H1 (cell line): ENCODE data around the gene KCNA10.

Source experiments
- CTCF ChIP-seq, 3 experiments: IDR thresholded peaks; 1 replicate in 2 of 3; 2 replicates in 1 of 3; pipeline versions ENCODE4 v1.5.1 to v1.6.1; 2011; ENCODE audit warnings: low read length in 3 of 3, mild to moderate bottlenecking in 3 of 3, inconsistent platforms in 2 of 3, low read depth in 1 of 3, moderate library complexity in 1 of 3; ENCODE audit not compliant: insufficient read depth in 1 of 3; ENCODE audit errors: control extremely low read depth in 1 of 3
- GABPA ChIP-seq: IDR thresholded peaks from 2 replicates; pipeline ENCODE4 v1.6.1; 2011; ENCODE audit warnings: mild to moderate bottlenecking, low read length, moderate library complexity, borderline replicate concordance; ENCODE audit not compliant: insufficient read depth
- GTF2F1 ChIP-seq: IDR thresholded peaks from 2 replicates; pipeline ENCODE4 v1.6.1; 2012; ENCODE audit warnings: low read depth, low read length, improper control_type of control experiment, borderline replicate concordance
- JUN ChIP-seq: IDR thresholded peaks from 2 replicates; pipeline ENCODE4 v1.6.1; 2011; ENCODE audit warnings: low read depth, mild to moderate bottlenecking, improper control_type of control experiment, low read length
- POLR2A ChIP-seq, 2 experiments: IDR thresholded peaks; 1 replicate in 1 of 2; 2 replicates in 1 of 2; pipeline ENCODE4 v1.6.1; 2011; ENCODE audit warnings: low read depth in 2 of 2, low read length in 2 of 2, mild to moderate bottlenecking in 2 of 2; ENCODE audit errors: control extremely low read depth in 1 of 2
- POU5F1 ChIP-seq: IDR thresholded peaks from 2 replicates; pipeline ENCODE4 v1.6.1; 2011; ENCODE audit warnings: low read depth, mild to moderate bottlenecking, low read length, moderate library complexity
- RAD21 ChIP-seq, 2 experiments: IDR thresholded peaks in 1 of 2; conservative IDR thresholded peaks in 1 of 2; 2 replicates each; pipeline ENCODE4 v1.6.1; 2011; ENCODE audit warnings: low read depth in 2 of 2, low read length in 2 of 2, improper control_type of control experiment in 1 of 2, inconsistent platforms in 1 of 2, mild to moderate bottlenecking in 1 of 2, moderate library complexity in 1 of 2
- YY1 ChIP-seq: IDR thresholded peaks from 2 replicates; pipeline ENCODE4 v1.6.1; 2011; ENCODE audit warnings: low read depth, mild to moderate bottlenecking, low read length

GRCh38 chr1:110542725-110543124 is 23.8 kb upstream of the KCNA10 start:
- TF ChIP-seq CTCF (IDR thresholded peaks at IDR 0.05; ENCODE audit: control extremely low read depth in 1 of 3, insufficient read depth in 1 of 3, low read depth in 1 of 3, low read length in 3 of 3) (no peak), YY1 (no peak), RAD21 (IDR thresholded peaks at IDR 0.05 in 1 of 2, conservative IDR thresholded peaks at IDR 0.05 in 1 of 2; ENCODE audit: low read depth in 2 of 2, low read length in 2 of 2) (no peak), GTF2F1 (no peak), GABPA (no peak), JUN (no peak), POU5F1 (no peak), POLR2A (IDR thresholded peaks at IDR 0.05; ENCODE audit: control extremely low read depth in 1 of 2, low read depth in 2 of 2, low read length in 2 of 2) (no peak)
